ENCODE data around the gene ALG9. TPM values are rescaled to one million over a fixed set of nuclear protein-coding genes. Genes with fewer than 3 reads are reported as not detected.

ALG9 gene
- total RNA-seq, 1 experiment from 2014 or later = 23.7 TPM

GRCh38 chr11:111829185-111829968 is 42.0 kb downstream of the ALG9 start:
- TF ChIP-seq RAD21 (IDR thresholded peaks at IDR 0.05; ENCODE audit: low read depth) (no peak), YY1 (IDR thresholded peaks at IDR 0.05; ENCODE audit: extremely low read depth, insufficient replicate concordance, low read depth, low read length) (no peak), SP1 (IDR thresholded peaks at IDR 0.05; ENCODE audit: low read depth) (no peak), FOSL1 (IDR thresholded peaks at IDR 0.05; ENCODE audit: low read depth) (no peak), ZNF274 (IDR thresholded peaks at IDR 0.05; ENCODE audit: low read depth, low read length) (no peak), ELF1 (IDR thresholded peaks at IDR 0.05; ENCODE audit: borderline replicate concordance, low read depth) (no peak), CEBPB (IDR thresholded peaks at IDR 0.05; ENCODE audit: low read depth) (no peak), CTCF (IDR thresholded peaks at IDR 0.05 in 2 of 3, conservative IDR thresholded peaks at IDR 0.05 in 1 of 3; ENCODE audit: borderline replicate concordance in 1 of 3, insufficient read depth in 1 of 3, low read depth in 2 of 3, low read length in 2 of 3) (no peak), EZH2phosphoT487 (IDR thresholded peaks at IDR 0.05; ENCODE audit: borderline replicate concordance) (no peak), EGR1 (IDR thresholded peaks at IDR 0.05; ENCODE audit: low read depth) (no peak), POLR2AphosphoS5 (IDR thresholded peaks at IDR 0.05; ENCODE audit: low read depth, low read length) (no peak), EZH2 (IDR thresholded peaks at IDR 0.05) (no peak), CBX3 (IDR thresholded peaks at IDR 0.05; ENCODE audit: low read depth) (no peak), POLR2A (IDR thresholded peaks at IDR 0.05; ENCODE audit: borderline replicate concordance, extremely low read depth, insufficient read depth, insufficient read length) (no peak), ZFX (IDR thresholded peaks at IDR 0.05) (no peak), TCF7L2 (IDR thresholded peaks at IDR 0.05; ENCODE audit: borderline replicate concordance, extremely low read depth, insufficient read depth, insufficient read length) (no peak), MAX (IDR thresholded peaks at IDR 0.05) (no peak), JUND (IDR thresholded peaks at IDR 0.05) (no peak)
- TF ChIP-seq, protein P1, sequence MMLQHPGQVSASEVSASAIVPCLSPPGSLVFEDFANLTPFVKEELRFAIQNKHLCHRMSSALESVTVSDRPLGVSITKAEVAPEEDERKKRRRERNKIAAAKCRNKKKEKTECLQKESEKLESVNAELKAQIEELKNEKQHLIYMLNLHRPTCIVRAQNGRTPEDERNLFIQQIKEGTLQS (IDR thresholded peaks at IDR 0.05) = no peak
- TF ChIP-seq, protein P2, sequence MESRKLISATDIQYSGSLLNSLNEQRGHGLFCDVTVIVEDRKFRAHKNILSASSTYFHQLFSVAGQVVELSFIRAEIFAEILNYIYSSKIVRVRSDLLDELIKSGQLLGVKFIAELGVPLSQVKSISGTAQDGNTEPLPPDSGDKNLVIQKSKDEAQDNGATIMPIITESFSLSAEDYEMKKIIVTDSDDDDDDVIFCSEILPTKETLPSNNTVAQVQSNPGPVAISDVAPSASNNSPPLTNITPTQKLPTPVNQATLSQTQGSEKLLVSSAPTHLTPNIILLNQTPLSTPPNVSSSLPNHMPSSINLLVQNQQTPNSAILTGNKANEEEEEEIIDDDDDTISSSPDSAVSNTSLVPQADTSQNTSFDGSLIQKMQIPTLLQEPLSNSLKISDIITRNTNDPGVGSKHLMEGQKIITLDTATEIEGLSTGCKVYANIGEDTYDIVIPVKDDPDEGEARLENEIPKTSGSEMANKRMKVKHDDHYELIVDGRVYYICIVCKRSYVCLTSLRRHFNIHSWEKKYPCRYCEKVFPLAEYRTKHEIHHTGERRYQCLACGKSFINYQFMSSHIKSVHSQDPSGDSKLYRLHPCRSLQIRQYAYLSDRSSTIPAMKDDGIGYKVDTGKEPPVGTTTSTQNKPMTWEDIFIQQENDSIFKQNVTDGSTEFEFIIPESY (IDR thresholded peaks at IDR 0.05; ENCODE audit: extremely low read depth, insufficient replicate concordance, low read length) = no peak
- ChIA-PET POLR2A (no interaction called here), CTCF (no interaction called here), RAD21 (ENCODE audit: low non-redundant PET in 1 of 2, low total read pairs in 2 of 2, uncharacterized antibody in 2 of 2, unreplicated experiment in 2 of 2) (no interaction called here)
- Histone ChIP-seq H3K9ac (ENCODE audit: low read length) (no peak overlapping the region), H3K4me2 (ENCODE audit: low read length) (no peak overlapping the region), H4K20me1 (ENCODE audit: insufficient read depth) (no peaks in the 10 kb centered on the region), H3K9me2 (ENCODE audit: insufficient read depth) (no peaks in the 10 kb centered on the region), H3K4me1 (ENCODE audit: control insufficient read depth in 1 of 2, insufficient read depth in 2 of 2, low read length in 2 of 2) (no peaks in the 10 kb centered on the region), H3K36me3 (ENCODE audit: control insufficient read depth in 1 of 2, insufficient read depth in 2 of 2, low read length in 2 of 2) (no peaks in the 10 kb centered on the region), H2AFZ (ENCODE audit: low read depth, low read length, poor library complexity, severe bottlenecking) (no peak overlapping the region), H3K27me3 (ENCODE audit: insufficient read depth, low read length) (no peaks in the 10 kb centered on the region), H3K79me2 (ENCODE audit: insufficient read depth, low read length) (no peaks in the 10 kb centered on the region), H3K9me3 (ENCODE audit: control insufficient read depth in 1 of 2, insufficient read depth in 1 of 2, low read depth in 1 of 2, low read length in 2 of 2) (no peaks in the 10 kb centered on the region), H3K4me3 (replicated peaks in 1 of 2; ENCODE audit: low read depth in 1 of 2, low read length in 2 of 2) (no peak overlapping the region), H3K27ac (ENCODE audit: low read depth, low read length) (no peak overlapping the region)
- no TSS peak for BruUV-seq (replicated peaks)
- intact Hi-C loops (cut with micrococcal nuclease) = no loop called here
- no peak for DNase-seq (ENCODE audit: low read depth, low spot score)
- ATAC-seq = no peak

All from HCT116 (cell line).